ENCODE results near the gene DNAI4.

Gene DNAI4

GRCh38 chr1:66848193-66848592 lies 76.5 kb downstream of the DNAI4 start (continued):
- TF ChIP-seq ZNF133 (tag by site-specific recombination; IDR thresholded peaks at IDR 0.05) (no peak), ZSCAN18 (tag by site-specific recombination; IDR thresholded peaks at IDR 0.05) (no peak), BCL11A (tag by site-specific recombination; IDR thresholded peaks at IDR 0.05; ENCODE audit: low read depth) (no peak)

- H3K27ac ChIP-seq (ENCODE audit: extremely low read depth, low read depth, low read length), result no peak overlapping the region
- POLR2A ChIA-PET, result no interaction called here
- H3K4me3 ChIP-seq (ENCODE audit: low read depth, low read length), result no peak overlapping the region
- CTCF ChIA-PET, result no interaction called here
- no peaks in the 10 kb centered on the region for H3K9me3 ChIP-seq (ENCODE audit: control insufficient read depth, insufficient read depth, low read depth, low read length)
- TF ChIP-seq KLF8 (tag by site-specific recombination; IDR thresholded peaks at IDR 0.05) (no peak), ZBTB8A (tag by site-specific recombination; IDR thresholded peaks at IDR 0.05) (no peak), SETDB1 (IDR thresholded peaks at IDR 0.05; ENCODE audit: insufficient read length, low read length) (no peak), ZNF157 (tag by site-specific recombination; IDR thresholded peaks at IDR 0.05) (peak; percentile 89), PRDM2 (tag by site-specific recombination; IDR thresholded peaks at IDR 0.05; ENCODE audit: borderline replicate concordance) (no peak), IKZF3 (tag by site-specific recombination; IDR thresholded peaks at IDR 0.05) (no peak), ZNF514 (tag by site-specific recombination; IDR thresholded peaks at IDR 0.05) (no peak), ZNF391 (tag by site-specific recombination; IDR thresholded peaks at IDR 0.05; ENCODE audit: borderline replicate concordance, low read depth) (no peak)
- H3K4me1 ChIP-seq (ENCODE audit: control insufficient read depth, insufficient read depth, low read length), result no peaks in the 10 kb centered on the region
- no peaks in the 10 kb centered on the region; a peak in 1 of 3 replicates for H3K36me3 ChIP-seq (ENCODE audit: control insufficient read depth in 2 of 2, insufficient read depth in 1 of 2, low read length in 2 of 2)
These were observed 83.7 kb downstream of the DNAI4 start for GRCh38 chr1:66840929-66841328.

DNA sequence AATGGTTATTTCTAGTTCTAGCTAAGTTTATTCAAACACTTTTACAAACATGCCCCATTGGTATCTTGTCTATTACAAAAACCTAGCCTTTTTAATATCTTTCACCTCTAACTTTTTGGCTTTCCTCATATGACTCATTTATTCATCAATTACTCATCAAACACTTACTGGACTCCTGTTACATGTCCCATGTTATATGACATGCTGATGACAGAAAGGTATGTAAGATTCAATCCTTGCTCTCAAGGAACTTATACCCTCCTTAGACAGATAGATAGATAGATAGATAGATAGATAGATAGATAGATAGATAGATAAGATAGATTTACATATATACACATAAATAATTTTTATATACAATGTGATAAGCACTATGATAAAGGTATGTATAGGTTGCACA lies 89.7 kb downstream of the DNAI4 start:
- no peak for TF ChIP-seq ZNF112 (tag by site-specific recombination; IDR thresholded peaks at IDR 0.05)
- no peak for TF ChIP-seq ZNF221 (tag by site-specific recombination; IDR thresholded peaks at IDR 0.05; ENCODE audit: borderline replicate concordance)
- TF ChIP-seq ZNF266 (tag by site-specific recombination; IDR thresholded peaks at IDR 0.05; ENCODE audit: low read depth), result no peak
- TF ChIP-seq PRDM2 (tag by site-specific recombination; IDR thresholded peaks at IDR 0.05; ENCODE audit: borderline replicate concordance), result no peak
- TF ChIP-seq ZBTB20 (tag by site-specific recombination; IDR thresholded peaks at IDR 0.05), result no peak
- no peak for TF ChIP-seq FEZF1 (tag by site-specific recombination; IDR thresholded peaks at IDR 0.05)
- no peak for TF ChIP-seq SP3 (tag by site-specific recombination; IDR thresholded peaks at IDR 0.05)
- TF ChIP-seq ZNF423 (tag by site-specific recombination; IDR thresholded peaks at IDR 0.05), result no peak
- no peak for TF ChIP-seq ZNF132 (tag by site-specific recombination; IDR thresholded peaks at IDR 0.05; ENCODE audit: borderline replicate concordance)
- TF ChIP-seq ZNF311 (tag by site-specific recombination; IDR thresholded peaks at IDR 0.05; ENCODE audit: borderline replicate concordance), result no peak
- TF ChIP-seq ZNF184 (tag by site-specific recombination; IDR thresholded peaks at IDR 0.05), result no peak
- no peak for TF ChIP-seq ZNF596 (tag by site-specific recombination; IDR thresholded peaks at IDR 0.05)
- Histone ChIP-seq H3K4me3 (ENCODE audit: low read depth, low read length) (no peak overlapping the region), H3K9me3 (ENCODE audit: control insufficient read depth, insufficient read depth, low read depth, low read length) (no peaks in the 10 kb centered on the region), H3K4me1 (ENCODE audit: control insufficient read depth, insufficient read depth, low read length) (no peaks in the 10 kb centered on the region), H3K27ac (ENCODE audit: extremely low read depth, low read depth, low read length) (no peak overlapping the region), H3K36me3 (ENCODE audit: control insufficient read depth in 2 of 2, insufficient read depth in 1 of 2, low read length in 2 of 2) (no peaks in the 10 kb centered on the region)
- ChIA-PET CTCF (no interaction called here), POLR2A (no interaction called here)

Data from HEK293 (cell line).